HepG2 (cell line): ENCODE data around the gene RAB11FIP2. TPM values are rescaled to one million over a fixed set of nuclear protein-coding genes. Genes with fewer than 3 reads are reported as not detected.

Source experiments
- ATAC-seq: fragments of 200-7000 bp; cut with Tn5 transposase; 3 replicates; pipeline ENCODE4 v1.9.1; 2020; ENCODE audit warnings: mild to moderate bottlenecking, moderate library complexity
- BruUV-seq: library from RNA; stranded (reverse); fragments of 400-500 nt; replicated peaks from 2 replicates; lab custom pipeline; 2021; lab: Mats Ljungman, UMichigan
- CTCF ChIA-PET: fragments of 300-600 bp; formaldehyde crosslinking; extraction: SDS; loops from one replicate; lab custom pipeline; 2021; ENCODE audit warnings: low total read pairs, inconsistent platforms, low intra/inter-chr PET ratio; lab: Yijun Ruan, JAX
- POLR2A ChIA-PET: fragments of 350-600 bp; sonication (Branson Sonifier 250); formaldehyde crosslinking; loops from one replicate; lab custom pipeline; 2020; ENCODE audit warnings: antibody characterized with exemption, inconsistent platforms; lab: Yijun Ruan, JAX
- DNase-seq: peaks from one replicate; pipeline ENCODE4 v3.0.0-alpha.2; 2015; ENCODE audit warnings: low spot score
- FAIRE-seq: peaks from 3 replicates; lab custom pipeline; 2011; peaks lifted over from hg19 to GRCh38; lab: Jason Lieb, UNC
- H2AFZ ChIP-seq: one replicate; pipeline ENCODE4 v1.6.1; 2011; ENCODE audit warnings: low read length, inconsistent platforms
- H3K27ac ChIP-seq: fragments of 300-600 bp; 3 replicates; pipeline ENCODE4 v1.8.0; 2011; ENCODE audit warnings: mixed run types, mild to moderate bottlenecking, mixed read lengths, low read length, inconsistent platforms; ENCODE audit not compliant: insufficient read depth; ENCODE audit errors: extremely low read length
- H3K27me3 ChIP-seq, 2 experiments: fragments of 200-600 bp in 1 of 2; 2 replicates in 1 of 2; 3 replicates in 1 of 2; pipeline versions ENCODE4 v1.6.0 to v1.8.0; 2011; ENCODE audit warnings: low read length in 2 of 2, mild to moderate bottlenecking in 2 of 2, moderate library complexity in 2 of 2, inconsistent platforms in 1 of 2; ENCODE audit not compliant: insufficient read depth in 2 of 2, control insufficient read depth in 1 of 2
- H3K36me3 ChIP-seq, 2 experiments: fragments of 200-600 bp in 1 of 2; replicated peaks in 1 of 2; 2 replicates in 1 of 2; 3 replicates in 1 of 2; pipeline versions ENCODE4 v1.5.1 to v1.8.0; 2011; ENCODE audit warnings: low read length in 2 of 2, inconsistent platforms in 1 of 2; ENCODE audit not compliant: insufficient read depth in 2 of 2, control insufficient read depth in 1 of 2
- H3K4me1 ChIP-seq: 2 replicates; pipeline ENCODE4 v1.5.1; 2012; ENCODE audit warnings: low read length, inconsistent platforms; ENCODE audit not compliant: insufficient read depth
- H3K4me2 ChIP-seq: 2 replicates; pipeline ENCODE4 v1.6.0; 2011; ENCODE audit warnings: low read depth, low read length, inconsistent platforms
- H3K4me3 ChIP-seq, 3 experiments: fragments of 200-600 bp in 1 of 3; sonication (generic), shearing (Covaris generic) in 1 of 3; replicated peaks in 1 of 3; 2 replicates each; pipeline ENCODE4 v1.5.1; 2011 to 2016; ENCODE audit warnings: low read length in 3 of 3, inconsistent platforms in 2 of 3, low read depth in 2 of 3, mild to moderate bottlenecking in 2 of 3, control low read depth in 1 of 3, mixed read lengths in 1 of 3; ENCODE audit not compliant: insufficient read depth in 1 of 3
- H3K79me2 ChIP-seq: one replicate; pipeline ENCODE4 v1.6.1; 2011; ENCODE audit warnings: low read length, inconsistent platforms; ENCODE audit not compliant: insufficient read depth
- H3K9ac ChIP-seq: 2 replicates; pipeline ENCODE4 v1.6.0; 2011; ENCODE audit warnings: mild to moderate bottlenecking, low read depth, low read length, inconsistent platforms; ENCODE audit not compliant: insufficient read depth
- H3K9me3 ChIP-seq: 2 replicates; pipeline ENCODE4 v1.5.1; 2012; ENCODE audit warnings: mild to moderate bottlenecking, low read length
- H4K20me1 ChIP-seq: 2 replicates; pipeline ENCODE4 v1.6.0; 2011; ENCODE audit warnings: inconsistent platforms, mild to moderate bottlenecking, low read length, moderate library complexity; ENCODE audit not compliant: insufficient read depth
- CEBPB ChIP-seq: IDR thresholded peaks from 2 replicates; pipeline ENCODE4 v1.6.1; 2011; ENCODE audit warnings: low read depth, low read length, improper control_type of control experiment, borderline replicate concordance
- CEBPG ChIP-seq: IDR thresholded peaks from 2 replicates; pipeline ENCODE4 v1.6.1; 2016
- FOSL2 ChIP-seq: sonication (generic); formaldehyde crosslinking; IDR thresholded peaks from 2 replicates; pipeline ENCODE4 v1.4.0; 2020; ENCODE audit warnings: missing genetic modification reagents
- FOXM1 ChIP-seq: sonication (generic); formaldehyde crosslinking; IDR thresholded peaks from 2 replicates; pipeline ENCODE4 v1.5.0; 2020; ENCODE audit warnings: missing genetic modification reagents
- FOXP1 ChIP-seq, 2 experiments: fragments of 450-650 bp in 1 of 2; IDR thresholded peaks; 2 replicates each; pipeline ENCODE4 v1.6.1; 2017 to 2018; ENCODE audit warnings: antibody characterized with exemption in 1 of 2
- HDAC2 ChIP-seq: sonication (generic); formaldehyde crosslinking; IDR thresholded peaks from 2 replicates; pipeline ENCODE4 v1.4.0; 2020; ENCODE audit warnings: missing genetic modification reagents
- MAFF ChIP-seq: IDR thresholded peaks from 2 replicates; pipeline ENCODE4 v1.6.1; 2011; ENCODE audit warnings: low read depth, low read length, improper control_type of control experiment
- MAFG ChIP-seq: sonication (generic); formaldehyde crosslinking; IDR thresholded peaks from 2 replicates; pipeline ENCODE4 v1.5.1; 2020; ENCODE audit warnings: mild to moderate bottlenecking, missing genetic modification reagents
- NFE2 ChIP-seq: sonication (generic); formaldehyde crosslinking; IDR thresholded peaks from 2 replicates; pipeline ENCODE4 v1.4.0; 2020; ENCODE audit warnings: missing genetic modification reagents
- NFE2L2 ChIP-seq: fragments of 150-350 bp; IDR thresholded peaks from 2 replicates; pipeline ENCODE4 v1.6.1; 2014; ENCODE audit warnings: low read length
- YEATS2 ChIP-seq: sonication (generic); formaldehyde crosslinking; IDR thresholded peaks from 2 replicates; pipeline ENCODE4 v1.4.0; 2020; ENCODE audit warnings: missing genetic modification reagents, borderline replicate concordance
- ZBTB1 ChIP-seq: sonication (generic); formaldehyde crosslinking; IDR thresholded peaks from 2 replicates; pipeline ENCODE4 v1.4.0; 2020; ENCODE audit warnings: missing genetic modification reagents, borderline replicate concordance
- ZC3H4 ChIP-seq: sonication (generic); formaldehyde crosslinking; IDR thresholded peaks from 2 replicates; pipeline ENCODE4 v1.4.0; 2020; ENCODE audit warnings: missing genetic modification reagents, borderline replicate concordance
- ZNF232 ChIP-seq: sonication (generic); formaldehyde crosslinking; IDR thresholded peaks from 2 replicates; pipeline ENCODE4 v1.4.0; 2020; ENCODE audit warnings: missing genetic modification reagents, borderline replicate concordance
- ZNF629 ChIP-seq: sonication (generic); formaldehyde crosslinking; conservative IDR thresholded peaks from 2 replicates; pipeline ENCODE4 v1.5.0; 2020; ENCODE audit warnings: missing genetic modification reagents
- ZSCAN29 ChIP-seq: sonication (generic); formaldehyde crosslinking; conservative IDR thresholded peaks from 2 replicates; pipeline ENCODE4 v1.4.0; 2020; ENCODE audit warnings: mild to moderate bottlenecking, missing genetic modification reagents
- WGBS: methylation state at CpG from one replicate; pipeline ENCODE4 v1.1.6; 2017; ENCODE audit warnings: low lambda C conversion rate; 5-methylcytosine and 5-hydroxymethylcytosine counted together
- in situ Hi-C: cut with HindIII; loops from 2 replicates; pipeline ENCODE4 v1.10.0; 2017; ENCODE audit warnings: low pct_unique_long_range_greater_than_20kb; ENCODE audit not compliant: extremely low pct_ligation_motif_present
- intact Hi-C: fragments of 100-400 bp; cut with micrococcal nuclease; formaldehyde crosslinking; loops from one replicate; pipeline ENCODE4 v1.10.0; 2022; ENCODE audit not compliant: unreplicated experiment
- polyA plus RNA-seq, 8 experiments: library from polyadenylated mRNA; depleted of rRNA in 3 of 8; stranded (reverse) in 7 of 8; unstranded in 1 of 8; fragments of >200 nt; fragmentation: Illumina TruSeq in 4 of 8; extraction: Trizol in 4 of 8; gene quantifications; 2 replicates each; pipeline versions ENCODE4 v1.2.1 to v1.2.3, GENCODE V29; 2011 to 2016; ENCODE audit warnings: low read depth in 4 of 8, missing spikeins in 1 of 8, mixed read lengths in 1 of 8; ENCODE audit not compliant: insufficient read depth in 1 of 8
- total RNA-seq, 5 experiments: library from RNA; depleted of rRNA; stranded (reverse); fragments of >200 nt; fragmentation: Illumina TruSeq; extraction: Trizol; gene quantifications; 2 replicates each; pipeline ENCODE4 v1.2.3, GENCODE V29; 2016; ENCODE audit warnings: low read depth in 1 of 5
- TF ChIP-seq, protein P1 (sequence below): sonication (generic); formaldehyde crosslinking; IDR thresholded peaks from 2 replicates; pipeline ENCODE4 v1.5.0; 2020; ENCODE audit warnings: missing genetic modification reagents
- TF ChIP-seq, protein P2 (sequence below): sonication (generic); formaldehyde crosslinking; IDR thresholded peaks from 2 replicates; pipeline ENCODE4 v1.5.0; 2020; ENCODE audit warnings: mild to moderate bottlenecking, missing genetic modification reagents, moderate library complexity
- TF ChIP-seq, protein P3 (sequence below): sonication (generic); IDR thresholded peaks from 2 replicates; pipeline ENCODE4 v1.6.1; 2016; ENCODE audit warnings: low read depth, borderline replicate concordance

The RAB11FIP2 gene
- total and polyA plus RNA-seq, 2 of the 13 experiments (the other 11 are each of a cell fraction or from before 2014, with no cell fraction given): 4.7 to 13.0 TPM

DNA sequence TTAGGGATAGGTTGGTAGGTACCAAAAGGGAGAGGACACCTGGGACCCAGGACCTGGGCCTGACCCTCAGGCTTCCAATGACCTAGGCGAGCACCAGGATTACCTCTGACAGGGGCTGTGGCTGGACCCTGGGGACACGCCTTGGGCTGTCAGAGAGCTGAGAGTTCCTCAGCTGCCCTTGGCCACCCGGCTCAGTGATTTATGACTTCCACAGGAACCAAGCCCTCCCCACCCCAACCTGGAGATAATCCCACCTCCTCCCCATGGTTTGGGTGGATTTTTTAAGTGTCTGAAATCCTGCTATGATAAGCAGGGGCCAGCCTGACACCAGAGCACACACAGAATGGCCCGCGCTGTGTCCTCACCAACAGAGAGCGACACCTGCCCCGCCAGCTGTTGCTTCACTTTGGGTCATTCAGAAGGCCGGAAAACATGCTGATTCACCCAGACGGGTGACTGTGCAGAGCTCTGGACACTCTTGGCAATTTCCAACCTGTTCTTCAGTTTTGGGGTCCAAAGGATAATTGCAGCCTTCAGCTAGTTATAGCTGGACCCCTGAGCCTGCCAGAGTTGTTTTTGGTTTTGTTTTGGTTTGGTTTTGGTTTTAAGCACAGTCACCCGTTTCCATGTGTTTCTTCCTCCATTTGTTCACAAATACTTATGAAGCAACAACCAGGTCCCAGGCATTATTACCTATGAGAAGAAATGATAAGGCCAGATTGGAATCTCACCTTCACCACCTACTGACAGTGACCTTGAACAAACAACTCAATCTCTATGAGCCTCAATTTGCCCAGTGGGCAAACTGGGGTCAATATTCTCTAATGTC lies 78.2 kb downstream of the RAB11FIP2 start:
- ChIA-PET POLR2A (no interaction called here), CTCF (no interaction called here)
- Histone ChIP-seq H3K27ac (no peak overlapping the region), H4K20me1 (no peaks in the 10 kb centered on the region), H3K9me3 (no peaks in the 10 kb centered on the region), H2AFZ (no peak overlapping the region), H3K4me2 (peak overlapping the region; percentile 22), H3K4me3 (no peak overlapping the region), H3K79me2 (no peaks in the 10 kb centered on the region), H3K4me1 (peaks cover 10% of the 10 kb centered on the region; the same call in 1 of the 2 replicates), H3K36me3 (no peaks in the 10 kb centered on the region), H3K27me3 (no peaks in the 10 kb centered on the region), H3K9ac (no peak overlapping the region)
- peak; percentile 30 for DNase-seq
- in situ Hi-C loops: no loop called here
- peak; percentile 97 for ATAC-seq
- BruUV-seq: no TSS peak
- FAIRE-seq: peak; percentile 21
- TF ChIP-seq HDAC2 (CRISPR knock-in tag) (no peak), MAFG (CRISPR knock-in tag) (0 out of 2 replicates have a peak, but pooled peaks have one; percentile 43), YEATS2 (CRISPR knock-in tag) (no peak), FOSL2 (CRISPR knock-in tag) (peak; percentile 53), FOXM1 (CRISPR knock-in tag) (no peak), CEBPB (peak; percentile 84), NFE2 (CRISPR knock-in tag) (peak; percentile 50; the same call in 1 of the 2 replicates), FOXP1 (IDR thresholded peaks at IDR 0.05) (no peak), FOXP1 (CRISPR knock-in tag; IDR thresholded peaks at IDR 0.05) (no peak), ZC3H4 (no peak), NFE2L2 (peak; percentile 29; the same call in 1 of the 2 replicates), ZNF629 (peak; percentile 55), ZSCAN29 (CRISPR knock-in tag) (no peak), ZNF232 (CRISPR knock-in tag) (no peak), ZBTB1 (CRISPR knock-in tag) (no peak), CEBPG (CRISPR knock-in tag) (peak; percentile 67), MAFF (peak; percentile 30; the same call in 1 of the 2 replicates)
- TF ChIP-seq, protein P1, sequence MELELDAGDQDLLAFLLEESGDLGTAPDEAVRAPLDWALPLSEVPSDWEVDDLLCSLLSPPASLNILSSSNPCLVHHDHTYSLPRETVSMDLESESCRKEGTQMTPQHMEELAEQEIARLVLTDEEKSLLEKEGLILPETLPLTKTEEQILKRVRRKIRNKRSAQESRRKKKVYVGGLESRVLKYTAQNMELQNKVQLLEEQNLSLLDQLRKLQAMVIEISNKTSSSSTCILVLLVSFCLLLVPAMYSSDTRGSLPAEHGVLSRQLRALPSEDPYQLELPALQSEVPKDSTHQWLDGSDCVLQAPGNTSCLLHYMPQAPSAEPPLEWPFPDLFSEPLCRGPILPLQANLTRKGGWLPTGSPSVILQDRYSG: no peak
- TF ChIP-seq, protein P2, sequence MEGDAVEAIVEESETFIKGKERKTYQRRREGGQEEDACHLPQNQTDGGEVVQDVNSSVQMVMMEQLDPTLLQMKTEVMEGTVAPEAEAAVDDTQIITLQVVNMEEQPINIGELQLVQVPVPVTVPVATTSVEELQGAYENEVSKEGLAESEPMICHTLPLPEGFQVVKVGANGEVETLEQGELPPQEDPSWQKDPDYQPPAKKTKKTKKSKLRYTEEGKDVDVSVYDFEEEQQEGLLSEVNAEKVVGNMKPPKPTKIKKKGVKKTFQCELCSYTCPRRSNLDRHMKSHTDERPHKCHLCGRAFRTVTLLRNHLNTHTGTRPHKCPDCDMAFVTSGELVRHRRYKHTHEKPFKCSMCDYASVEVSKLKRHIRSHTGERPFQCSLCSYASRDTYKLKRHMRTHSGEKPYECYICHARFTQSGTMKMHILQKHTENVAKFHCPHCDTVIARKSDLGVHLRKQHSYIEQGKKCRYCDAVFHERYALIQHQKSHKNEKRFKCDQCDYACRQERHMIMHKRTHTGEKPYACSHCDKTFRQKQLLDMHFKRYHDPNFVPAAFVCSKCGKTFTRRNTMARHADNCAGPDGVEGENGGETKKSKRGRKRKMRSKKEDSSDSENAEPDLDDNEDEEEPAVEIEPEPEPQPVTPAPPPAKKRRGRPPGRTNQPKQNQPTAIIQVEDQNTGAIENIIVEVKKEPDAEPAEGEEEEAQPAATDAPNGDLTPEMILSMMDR (CRISPR knock-in tag): peak; percentile 31
- TF ChIP-seq, protein P3, sequence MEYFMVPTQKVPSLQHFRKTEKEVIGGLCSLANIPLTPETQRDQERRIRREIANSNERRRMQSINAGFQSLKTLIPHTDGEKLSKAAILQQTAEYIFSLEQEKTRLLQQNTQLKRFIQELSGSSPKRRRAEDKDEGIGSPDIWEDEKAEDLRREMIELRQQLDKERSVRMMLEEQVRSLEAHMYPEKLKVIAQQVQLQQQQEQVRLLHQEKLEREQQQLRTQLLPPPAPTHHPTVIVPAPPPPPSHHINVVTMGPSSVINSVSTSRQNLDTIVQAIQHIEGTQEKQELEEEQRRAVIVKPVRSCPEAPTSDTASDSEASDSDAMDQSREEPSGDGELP: 0 out of 2 replicates have a peak, but pooled peaks have one; percentile 37
- WGBS: 0% methylated on average over 6 of the region's 10 CpGs
- intact Hi-C loops: no loop called here
